Measurements from ENCODE around the gene UMODL1.

- no peak for TF ChIP-seq POLR2AphosphoS5 (IDR thresholded peaks at IDR 0.05; ENCODE audit: low read depth, low read length)
- no peak for TF ChIP-seq TAF1 (IDR thresholded peaks at IDR 0.05; ENCODE audit: low read depth, low read length)
- TF ChIP-seq POLR2A (IDR thresholded peaks at IDR 0.05; ENCODE audit: low read depth, low read length), result no peak
- TF ChIP-seq POU2F2 (IDR thresholded peaks at IDR 0.05; ENCODE audit: low read depth, low read length), result no peak
- TF ChIP-seq PAX5 (IDR thresholded peaks at IDR 0.05; ENCODE audit: insufficient read depth, low read length, severe bottlenecking), result no peak
Observed at GRCh38 chr21:42175110-42175710, 104.1 kb downstream of the UMODL1 start.
